Smooth muscle cell (in vitro differentiated cells): ENCODE data around the gene MTRF1. TPM values are rescaled to one million over a fixed set of nuclear protein-coding genes. Genes with fewer than 3 reads are reported as not detected.

ENCODE experiments used
- DNase-seq: peaks from one replicate; lab custom pipeline; 2025; ENCODE audit not compliant: unreplicated experiment; lab: John Stamatoyannopoulos, UW
- H2AFZ ChIP-seq: fragments of 200-600 bp; sonication (generic); 2 replicates; pipeline ENCODE4 v1.6.0; 2016; ENCODE audit warnings: antibody characterized with exemption, low read depth, mild to moderate bottlenecking
- H3F3A ChIP-seq: fragments of 200-600 bp; sonication (generic); 2 replicates; pipeline ENCODE4 v1.6.0; 2017; ENCODE audit warnings: antibody characterized with exemption, low read depth
- H3K27ac ChIP-seq: fragments of 200-600 bp; sonication (generic); 2 replicates; pipeline ENCODE4 v1.5.1; 2016; ENCODE audit warnings: low read depth, mild to moderate bottlenecking
- H3K27me3 ChIP-seq: fragments of 200-600 bp; sonication (generic); 2 replicates; pipeline ENCODE4 v1.6.1; 2016; ENCODE audit warnings: low read depth, mild to moderate bottlenecking
- H3K36me3 ChIP-seq: fragments of 200-600 bp; sonication (generic); 2 replicates; pipeline ENCODE4 v1.5.1; 2016; ENCODE audit warnings: low read depth
- H3K4me1 ChIP-seq: fragments of 200-600 bp; sonication (generic); 2 replicates; pipeline ENCODE4 v1.5.1; 2016; ENCODE audit warnings: low read depth
- H3K4me2 ChIP-seq: fragments of 200-600 bp; sonication (generic); 2 replicates; pipeline ENCODE4 v1.6.0; 2016; ENCODE audit warnings: mild to moderate bottlenecking
- H3K4me3 ChIP-seq: fragments of 200-600 bp; sonication (generic); 2 replicates; pipeline ENCODE4 v1.5.1; 2016; ENCODE audit warnings: mild to moderate bottlenecking
- H3K79me2 ChIP-seq: fragments of 200-600 bp; sonication (generic); 2 replicates; pipeline ENCODE4 v1.6.0; 2016; ENCODE audit warnings: low read depth, mild to moderate bottlenecking
- H3K9ac ChIP-seq: fragments of 200-600 bp; sonication (generic); 2 replicates; pipeline ENCODE4 v1.6.0; 2016; ENCODE audit warnings: low read depth
- H3K9me3 ChIP-seq: fragments of 200-600 bp; sonication (generic); replicated peaks from 2 replicates; pipeline ENCODE4 v1.5.1; 2016; ENCODE audit warnings: low read depth
- H4K20me1 ChIP-seq: fragments of 200-600 bp; sonication (generic); 2 replicates; pipeline ENCODE4 v1.6.0; 2016; ENCODE audit warnings: low read depth
- CTCF ChIP-seq: fragments of 200-600 bp; sonication (generic); IDR thresholded peaks from 2 replicates; pipeline ENCODE4 v1.5.1; 2017; ENCODE audit warnings: borderline replicate concordance, mild to moderate bottlenecking, antibody characterized with exemption; ENCODE audit not compliant: insufficient read depth, poor library complexity, severe bottlenecking
- WGBS: methylation state at CpG from one replicate; pipeline ENCODE4 v1.1.7; 2016; ENCODE audit warnings: low lambda C conversion rate; 5-methylcytosine and 5-hydroxymethylcytosine counted together
- polyA plus RNA-seq: library from polyadenylated mRNA; unstranded; fragments of >200 nt; fragmentation: Nextera tagmentation; extraction: Ambion mirVana; gene quantifications from 2 replicates; pipeline ENCODE4 v1.2.1, GENCODE V29; 2016
- total RNA-seq: library from RNA; depleted of rRNA; stranded (reverse); fragments of >200 nt; gene quantifications from 2 replicates; pipeline ENCODE4 v1.2.3, GENCODE V29; 2014

MTRF1 gene
- total and polyA plus RNA-seq, 2 experiments from 2014 or later: 4.7 to 6.5 TPM

DNA sequence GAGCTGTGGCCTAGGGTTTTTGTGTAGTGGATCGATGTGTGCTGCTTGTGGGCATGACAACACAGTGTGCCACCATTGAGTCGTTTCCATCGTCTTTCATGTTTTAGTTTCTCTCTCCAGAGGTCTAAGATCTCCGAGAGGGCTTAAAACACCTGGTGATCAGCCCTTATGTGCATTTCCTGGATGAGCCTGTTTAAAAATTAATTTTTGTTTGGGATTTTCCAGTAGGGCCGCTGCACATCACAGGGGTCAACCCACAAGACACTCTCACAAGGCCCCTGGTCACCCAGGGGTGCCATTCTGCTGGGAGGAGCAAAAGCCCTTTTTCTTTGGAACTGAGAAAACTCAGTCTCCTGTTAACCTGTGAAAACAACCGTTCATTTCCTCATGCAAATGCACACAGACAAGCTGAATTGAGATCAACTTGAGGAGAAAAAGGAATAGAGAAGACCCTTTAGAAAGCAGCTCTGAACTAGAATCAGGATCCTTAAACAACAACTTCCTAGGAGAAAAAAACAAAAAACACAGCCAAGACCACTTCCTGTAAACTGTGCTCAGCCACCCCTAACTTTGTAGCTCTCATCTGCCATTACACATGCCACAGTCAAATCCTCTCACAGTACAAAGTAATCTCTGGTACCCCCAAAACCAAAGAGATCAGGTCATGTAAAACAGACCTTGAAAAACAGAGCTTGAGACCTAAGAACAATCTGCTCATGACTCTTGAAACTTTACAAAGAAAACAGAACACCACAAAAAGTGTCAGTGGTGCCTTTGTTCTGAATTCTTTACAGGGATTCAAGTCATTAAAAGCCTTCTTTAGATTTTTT, 8.3 kb upstream of the MTRF1 start:
- H3K9me3 ChIP-seq: peaks cover 17% of the 10 kb centered on the region
- no peak for TF ChIP-seq CTCF
- H3K4me3 ChIP-seq: no peak overlapping the region
- DNase-seq: no peak
- no peak overlapping the region for H3K9ac ChIP-seq
- WGBS: 88% methylated on average over 6 of the region's 6 CpGs
- H3K4me1 ChIP-seq: no peaks in the 10 kb centered on the region
- H3K79me2 ChIP-seq: no peaks in the 10 kb centered on the region
- H3F3A ChIP-seq: no peaks in the 10 kb centered on the region
- H3K36me3 ChIP-seq: no peaks in the 10 kb centered on the region
- H3K27ac ChIP-seq: no peak overlapping the region
- H4K20me1 ChIP-seq: no peaks in the 10 kb centered on the region
- H2AFZ ChIP-seq: no peak overlapping the region
- H3K27me3 ChIP-seq: no peaks in the 10 kb centered on the region
- no peak overlapping the region for H3K4me2 ChIP-seq

GRCh38 chr13:41268764-41269163, 5.4 kb upstream of the MTRF1 start:
- no peaks in the 10 kb centered on the region for H3F3A ChIP-seq
- TF ChIP-seq CTCF: no peak
- no peak for DNase-seq
- no peaks in the 10 kb centered on the region for H4K20me1 ChIP-seq
- no peak overlapping the region for H2AFZ ChIP-seq
- no peak overlapping the region for H3K4me3 ChIP-seq
- no peak overlapping the region for H3K9ac ChIP-seq
- H3K27ac ChIP-seq: no peak overlapping the region
- no peaks in the 10 kb centered on the region for H3K27me3 ChIP-seq
- H3K4me1 ChIP-seq: peaks cover 2% of the 10 kb centered on the region
- no peaks in the 10 kb centered on the region for H3K79me2 ChIP-seq
- no peaks in the 10 kb centered on the region for H3K36me3 ChIP-seq
- peaks cover 17% of the 10 kb centered on the region for H3K9me3 ChIP-seq
- no peak overlapping the region for H3K4me2 ChIP-seq
- 6% methylated on average over 1 of the region's 1 CpG for WGBS

GRCh38 chr13:41267106-41267505, 3.7 kb upstream of the MTRF1 start:
- Histone ChIP-seq H3K4me1 (peaks cover 3% of the 10 kb centered on the region), H3K9me3 (peaks cover 17% of the 10 kb centered on the region), H3K4me2 (no peak overlapping the region), H3K27me3 (no peaks in the 10 kb centered on the region), H3K27ac (no peak overlapping the region), H3K9ac (no peak overlapping the region), H4K20me1 (no peaks in the 10 kb centered on the region), H3K36me3 (no peaks in the 10 kb centered on the region), H3K4me3 (no peak overlapping the region), H3F3A (no peaks in the 10 kb centered on the region), H2AFZ (no peak overlapping the region), H3K79me2 (no peaks in the 10 kb centered on the region)
- no peak for DNase-seq
- TF ChIP-seq CTCF: no peak
